B cell (primary cell): Measurements from ENCODE around the gene KAZN.

Source experiments
- EZH2 ChIP-seq: IDR thresholded peaks from 2 replicates; pipeline ENCODE4 v1.6.1; 2012; ENCODE audit warnings: borderline replicate concordance, low read depth, mild to moderate bottlenecking, moderate library complexity, low read length; ENCODE audit not compliant: insufficient read depth, poor library complexity, severe bottlenecking
- TF ChIP-seq, protein P1 (sequence below): fragments of 200-600 bp; IDR thresholded peaks from one replicate; pipeline ENCODE4 v1.8.0; 2022; ENCODE audit warnings: antibody characterized with exemption, mild to moderate bottlenecking

DNA sequence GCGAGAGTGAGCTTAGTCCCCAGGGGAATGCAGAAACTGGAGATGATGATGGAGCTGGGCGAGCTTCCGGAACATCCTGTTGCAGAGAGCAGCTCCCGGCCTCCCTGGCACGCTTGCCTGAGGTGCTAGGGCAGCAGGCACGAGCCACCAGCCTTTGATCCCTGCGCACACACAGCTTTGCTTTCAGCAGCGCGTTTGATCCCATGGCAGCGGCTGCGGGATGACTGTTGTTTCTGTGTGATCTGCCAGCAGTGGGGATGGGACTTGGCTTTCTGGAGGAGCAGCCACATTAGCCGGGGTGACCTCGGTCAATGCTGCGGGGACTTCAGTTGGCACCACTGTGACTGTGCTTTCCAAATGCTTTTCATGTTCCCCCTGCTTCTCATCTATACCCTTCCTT lies 193.2 kb downstream of the KAZN start:
- TF ChIP-seq, protein P1, sequence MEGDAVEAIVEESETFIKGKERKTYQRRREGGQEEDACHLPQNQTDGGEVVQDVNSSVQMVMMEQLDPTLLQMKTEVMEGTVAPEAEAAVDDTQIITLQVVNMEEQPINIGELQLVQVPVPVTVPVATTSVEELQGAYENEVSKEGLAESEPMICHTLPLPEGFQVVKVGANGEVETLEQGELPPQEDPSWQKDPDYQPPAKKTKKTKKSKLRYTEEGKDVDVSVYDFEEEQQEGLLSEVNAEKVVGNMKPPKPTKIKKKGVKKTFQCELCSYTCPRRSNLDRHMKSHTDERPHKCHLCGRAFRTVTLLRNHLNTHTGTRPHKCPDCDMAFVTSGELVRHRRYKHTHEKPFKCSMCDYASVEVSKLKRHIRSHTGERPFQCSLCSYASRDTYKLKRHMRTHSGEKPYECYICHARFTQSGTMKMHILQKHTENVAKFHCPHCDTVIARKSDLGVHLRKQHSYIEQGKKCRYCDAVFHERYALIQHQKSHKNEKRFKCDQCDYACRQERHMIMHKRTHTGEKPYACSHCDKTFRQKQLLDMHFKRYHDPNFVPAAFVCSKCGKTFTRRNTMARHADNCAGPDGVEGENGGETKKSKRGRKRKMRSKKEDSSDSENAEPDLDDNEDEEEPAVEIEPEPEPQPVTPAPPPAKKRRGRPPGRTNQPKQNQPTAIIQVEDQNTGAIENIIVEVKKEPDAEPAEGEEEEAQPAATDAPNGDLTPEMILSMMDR = no peak
- TF ChIP-seq EZH2 = no peak
